HEK293 (cell line): ENCODE measurements around the gene SNRPB2.

Source experiments
- CTCF ChIA-PET: fragments of 350-600 bp; formaldehyde crosslinking; extraction: SDS; loops from one replicate; lab custom pipeline; 2021; ENCODE audit warnings: antibody characterized with exemption; lab: Yijun Ruan, JAX
- POLR2A ChIA-PET: fragments of 300-600 bp; formaldehyde crosslinking; extraction: SDS; loops from one replicate; lab custom pipeline; 2020; ENCODE audit warnings: antibody characterized with exemption, inconsistent platforms; lab: Yijun Ruan, JAX
- H3K27ac ChIP-seq: fragments of 200-500 bp; sonication (Bioruptor generic); 2 replicates; pipeline ENCODE4 v1.5.1; 2014; ENCODE audit warnings: low read depth, low read length, control low read depth, inconsistent platforms; ENCODE audit errors: extremely low read depth
- H3K36me3 ChIP-seq, 2 experiments: fragments of 200-500 bp in 1 of 2; sonication (Bioruptor generic) in 1 of 2; 1 replicate in 1 of 2; 2 replicates in 1 of 2; pipeline ENCODE4 v1.5.1; 2014 to 2017; ENCODE audit warnings: inconsistent platforms in 2 of 2, low read length in 2 of 2; ENCODE audit not compliant: control insufficient read depth in 2 of 2, insufficient read depth in 1 of 2
- H3K4me1 ChIP-seq: fragments of 200-500 bp; sonication (Bioruptor generic); 2 replicates; pipeline ENCODE4 v1.5.1; 2014; ENCODE audit warnings: mild to moderate bottlenecking, low read length, inconsistent platforms; ENCODE audit not compliant: control insufficient read depth, insufficient read depth
- H3K4me3 ChIP-seq: 2 replicates; pipeline ENCODE4 v1.5.1; 2011; ENCODE audit warnings: low read depth, mild to moderate bottlenecking, control low read depth, low read length, moderate library complexity
- H3K9me3 ChIP-seq: fragments of 200-500 bp; sonication (Bioruptor generic); 2 replicates; pipeline ENCODE4 v1.5.1; 2014; ENCODE audit warnings: low read depth, low read length, inconsistent platforms; ENCODE audit not compliant: control insufficient read depth, insufficient read depth
- GLI4 ChIP-seq: fragments of 450-650 bp; formaldehyde crosslinking; IDR thresholded peaks from 2 replicates; pipeline ENCODE4 v1.5.1; 2016; ENCODE audit warnings: missing biosample characterization, missing genetic modification characterization
- HIC1 ChIP-seq: fragments of 450-650 bp; formaldehyde crosslinking; IDR thresholded peaks from 2 replicates; pipeline ENCODE4 v1.5.1; 2016; ENCODE audit warnings: missing biosample characterization, missing genetic modification characterization
- HOXA7 ChIP-seq: sonication (generic); formaldehyde crosslinking; IDR thresholded peaks from 2 replicates; pipeline ENCODE4 v1.8.1; 2022; ENCODE audit warnings: missing genetic modification reagents, borderline replicate concordance
- KLF10 ChIP-seq: fragments of 450-650 bp; IDR thresholded peaks from 2 replicates; pipeline ENCODE4 v1.5.1; 2018; ENCODE audit warnings: missing biosample characterization, mild to moderate bottlenecking, missing genetic modification characterization
- KLF17 ChIP-seq: fragments of 450-650 bp; formaldehyde crosslinking; IDR thresholded peaks from 2 replicates; pipeline ENCODE4 v1.5.1; 2016; ENCODE audit warnings: missing biosample characterization, missing genetic modification characterization
- TSHZ1 ChIP-seq: fragments of 450-650 bp; formaldehyde crosslinking; IDR thresholded peaks from 2 replicates; pipeline ENCODE4 v1.5.1; 2016; ENCODE audit warnings: missing biosample characterization, missing genetic modification characterization, borderline replicate concordance
- ZNF132 ChIP-seq: fragments of 450-650 bp; formaldehyde crosslinking; IDR thresholded peaks from 2 replicates; pipeline ENCODE4 v1.5.1; 2017; ENCODE audit warnings: missing biosample characterization, missing genetic modification characterization, borderline replicate concordance
- ZNF16 ChIP-seq: fragments of 450-650 bp; formaldehyde crosslinking; IDR thresholded peaks from 2 replicates; pipeline ENCODE4 v1.5.1; 2016; ENCODE audit warnings: low read depth, missing biosample characterization, missing genetic modification characterization
- ZNF169 ChIP-seq: fragments of 450-650 bp; formaldehyde crosslinking; IDR thresholded peaks from 2 replicates; pipeline ENCODE4 v1.5.1; 2016; ENCODE audit warnings: missing biosample characterization, missing genetic modification characterization
- ZNF214 ChIP-seq: fragments of 450-650 bp; formaldehyde crosslinking; IDR thresholded peaks from 2 replicates; pipeline ENCODE4 v1.5.1; 2017; ENCODE audit warnings: missing biosample characterization, mild to moderate bottlenecking, missing genetic modification characterization, borderline replicate concordance
- ZNF221 ChIP-seq: fragments of 450-650 bp; formaldehyde crosslinking; IDR thresholded peaks from 2 replicates; pipeline ENCODE4 v1.5.1; 2017; ENCODE audit warnings: missing biosample characterization, missing genetic modification characterization, borderline replicate concordance
- ZNF292 ChIP-seq: fragments of 450-650 bp; formaldehyde crosslinking; IDR thresholded peaks from 2 replicates; pipeline ENCODE4 v1.5.1; 2016; ENCODE audit warnings: low read depth, missing biosample characterization, missing genetic modification characterization, borderline replicate concordance
- ZNF335 ChIP-seq: fragments of 450-650 bp; formaldehyde crosslinking; conservative IDR thresholded peaks from 2 replicates; pipeline ENCODE4 v1.5.1; 2016; ENCODE audit warnings: missing biosample characterization, missing genetic modification characterization
- ZNF350 ChIP-seq: fragments of 450-650 bp; formaldehyde crosslinking; IDR thresholded peaks from 2 replicates; pipeline ENCODE4 v1.5.0; 2017; ENCODE audit warnings: missing biosample characterization, mild to moderate bottlenecking, missing genetic modification characterization
- ZNF433 ChIP-seq: fragments of 450-650 bp; formaldehyde crosslinking; IDR thresholded peaks from 2 replicates; pipeline ENCODE4 v1.5.1; 2016; ENCODE audit warnings: missing biosample characterization, missing genetic modification characterization, low read depth
- ZNF501 ChIP-seq: fragments of 450-650 bp; formaldehyde crosslinking; IDR thresholded peaks from 2 replicates; pipeline ENCODE4 v1.5.1; 2016; ENCODE audit warnings: missing biosample characterization, missing genetic modification characterization
- ZNF518A ChIP-seq: fragments of 450-650 bp; formaldehyde crosslinking; conservative IDR thresholded peaks from 2 replicates; pipeline ENCODE4 v1.5.1; 2016; ENCODE audit warnings: low read depth, missing biosample characterization, missing genetic modification characterization
- ZNF560 ChIP-seq: fragments of 450-650 bp; formaldehyde crosslinking; IDR thresholded peaks from 2 replicates; pipeline ENCODE4 v1.5.1; 2017; ENCODE audit warnings: missing biosample characterization, missing genetic modification characterization, borderline replicate concordance
- ZNF747 ChIP-seq: fragments of 450-650 bp; formaldehyde crosslinking; IDR thresholded peaks from 2 replicates; pipeline ENCODE4 v1.5.1; 2016; ENCODE audit warnings: missing biosample characterization, missing genetic modification characterization
- ZSCAN4 ChIP-seq: fragments of 450-650 bp; formaldehyde crosslinking; IDR thresholded peaks from 2 replicates; pipeline ENCODE4 v1.5.1; 2017; ENCODE audit warnings: missing biosample characterization, missing genetic modification characterization

Gene SNRPB2

GRCh38 chr20:16693278-16693677 is 36.5 kb upstream of the SNRPB2 start (continued):
- TF ChIP-seq HIC1 (tag by site-specific recombination) (no peak), ZNF433 (tag by site-specific recombination) (no peak), TSHZ1 (tag by site-specific recombination) (no peak), ZNF214 (tag by site-specific recombination) (no peak), ZNF292 (tag by site-specific recombination) (no peak), ZNF501 (tag by site-specific recombination) (no peak), ZNF16 (tag by site-specific recombination) (no peak), ZNF221 (tag by site-specific recombination) (no peak), HOXA7 (CRISPR knock-in tag) (no peak)

GRCh38 chr20:16694161-16694560 is 35.7 kb upstream of the SNRPB2 start:
- POLR2A ChIA-PET: no interaction called here
- Histone ChIP-seq H3K4me3 (no peak overlapping the region), H3K9me3 (no peaks in the 10 kb centered on the region), H3K36me3 (no peaks in the 10 kb centered on the region), H3K27ac (no peak overlapping the region), H3K4me1 (no peaks in the 10 kb centered on the region)
- no peak for TF ChIP-seq ZNF132 (tag by site-specific recombination)
- no peak for TF ChIP-seq ZNF169 (tag by site-specific recombination)
- TF ChIP-seq KLF17 (tag by site-specific recombination): no peak
- no peak for TF ChIP-seq ZNF518A (tag by site-specific recombination)
- no peak for TF ChIP-seq ZNF335
- TF ChIP-seq ZSCAN4 (tag by site-specific recombination): no peak
- no peak for TF ChIP-seq KLF10
- TF ChIP-seq GLI4 (tag by site-specific recombination): no peak
- TF ChIP-seq ZNF560 (tag by site-specific recombination): no peak
- TF ChIP-seq ZNF16 (tag by site-specific recombination): no peak
- no peak for TF ChIP-seq ZNF747 (tag by site-specific recombination)
- TF ChIP-seq ZNF350 (tag by site-specific recombination): no peak
- CTCF ChIA-PET: interaction anchor here (0.6 kb wide), 1 partner anchor 784 kb away, joined by 4 read pairs; no protein-coding TSS in a partner anchor
